Measurements from ENCODE around the gene SIRPA. TPM values are rescaled to one million over a fixed set of nuclear protein-coding genes. Genes with fewer than 3 reads are reported as not detected.
A peak's percentile ranks its signal among the peaks of the same experiment; 100 is the strongest.

Gene SIRPA
- total RNA-seq: 28.0 and 69.7 TPM in 2 replicates

- peak in 1 of 2 donors; percentile 80 for DNase-seq (ENCODE audit: low read depth in 2 of 2)
Measured at GRCh38 chr20:1894951-1895673, at the start of gene SIRPA. SIRPA (plus strand) TSS chr20:1895407; CDS start chr20:1895448, 41 bp downstream.

DNA sequence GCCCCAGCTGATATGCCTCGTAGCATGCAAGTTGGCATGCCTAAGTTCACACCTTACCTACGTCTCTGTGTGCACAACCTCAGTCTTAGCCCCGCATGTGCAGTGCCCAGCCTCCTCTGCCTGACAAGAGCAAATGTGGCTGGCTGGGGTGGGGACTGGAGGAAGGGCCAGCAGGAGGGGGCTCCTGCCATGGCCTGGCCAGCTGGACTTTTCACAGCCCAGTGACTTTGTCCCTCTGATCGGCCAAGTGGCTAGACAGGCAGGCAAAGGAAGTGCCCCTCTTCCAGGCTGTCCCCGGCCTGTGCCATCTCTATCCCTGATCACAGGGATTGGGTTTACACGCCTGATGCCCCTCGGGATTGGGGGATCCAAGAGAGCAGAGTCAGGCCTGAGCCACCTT is 49.5 kb upstream of the SIRPA start:
- no peak for DNase-seq (ENCODE audit: low read depth in 2 of 2)

GRCh38 chr20:1846341-1846740 is 48.9 kb upstream of the SIRPA start:
- no peak for DNase-seq (ENCODE audit: low read depth in 2 of 2)

DNA sequence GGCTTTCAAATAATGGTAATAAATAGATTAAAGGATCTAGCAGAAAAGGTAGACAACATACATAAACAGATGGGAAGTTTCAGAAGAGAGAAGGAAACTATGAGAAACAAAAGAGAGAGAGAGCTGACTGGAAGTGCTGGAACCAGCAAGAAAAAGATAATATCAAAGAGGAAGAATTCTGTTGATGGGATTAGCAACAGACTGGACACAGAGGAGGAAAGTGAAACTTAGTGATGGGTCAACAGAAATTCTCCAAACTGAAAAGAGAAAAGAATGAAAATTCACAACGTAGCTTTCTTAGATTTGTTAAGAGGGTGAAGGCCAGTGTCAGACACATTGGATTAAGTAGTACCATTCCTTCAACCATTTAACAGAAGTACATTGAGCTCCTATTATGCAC is 48.3 kb upstream of the SIRPA start:
- DNase-seq (ENCODE audit: low read depth in 2 of 2): no peak

DNA sequence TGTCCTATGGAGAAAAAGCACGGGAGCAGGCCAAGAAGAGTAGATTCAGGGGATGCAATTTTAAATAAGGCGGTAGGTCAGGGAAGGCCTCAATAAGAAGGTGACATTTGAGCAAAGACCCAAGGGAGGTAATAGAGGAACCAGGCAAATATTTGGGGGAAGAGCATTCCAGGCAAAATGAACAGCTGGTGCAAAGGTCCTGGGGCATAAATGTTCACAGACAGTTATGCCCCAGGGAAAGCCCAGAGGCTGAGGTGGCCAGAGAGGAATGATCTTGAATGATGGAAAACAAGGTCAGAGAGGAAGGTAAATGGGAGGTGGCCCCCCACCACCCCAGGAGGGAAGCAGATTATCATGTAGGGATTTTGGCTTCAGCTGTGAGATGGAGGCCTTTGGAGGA is 47.4 kb upstream of the SIRPA start:
- no peak for DNase-seq (ENCODE audit: low read depth in 2 of 2)

GRCh38 chr20:1848373-1848772 is 46.8 kb upstream of the SIRPA start:
- DNase-seq (ENCODE audit: low read depth in 2 of 2): no peak

- DNase-seq (ENCODE audit: low read depth in 2 of 2): no peak
Measured at GRCh38 chr20:1851396-1851795, 43.8 kb upstream of the SIRPA start.

- no peak for DNase-seq (ENCODE audit: low read depth in 2 of 2)
Measured at GRCh38 chr20:1853473-1853872, 41.7 kb upstream of the SIRPA start.

DNA sequence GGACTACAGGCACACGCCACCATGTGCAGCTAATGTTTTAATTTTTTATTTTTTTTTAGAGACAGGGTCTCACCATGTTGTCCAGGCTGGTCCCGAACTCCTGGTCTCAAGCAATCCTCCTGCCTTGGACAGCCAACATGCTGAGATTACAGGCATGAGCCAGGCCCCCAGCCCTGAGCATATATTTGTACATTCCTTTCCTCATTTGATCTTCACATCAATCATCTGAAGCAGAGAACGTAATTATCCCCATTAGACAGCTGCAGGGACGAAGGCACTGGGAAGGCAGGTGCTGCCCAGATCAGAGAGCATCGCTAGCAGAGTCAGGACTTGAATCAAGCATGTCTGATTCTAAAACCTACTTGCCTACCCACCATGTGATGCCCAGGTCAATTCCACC is 41.0 kb upstream of the SIRPA start:
- DNase-seq (ENCODE audit: low read depth in 2 of 2): no peak

- no peak for DNase-seq (ENCODE audit: low read depth in 2 of 2)
Measured at GRCh38 chr20:1855109-1855508, 40.1 kb upstream of the SIRPA start.

DNA sequence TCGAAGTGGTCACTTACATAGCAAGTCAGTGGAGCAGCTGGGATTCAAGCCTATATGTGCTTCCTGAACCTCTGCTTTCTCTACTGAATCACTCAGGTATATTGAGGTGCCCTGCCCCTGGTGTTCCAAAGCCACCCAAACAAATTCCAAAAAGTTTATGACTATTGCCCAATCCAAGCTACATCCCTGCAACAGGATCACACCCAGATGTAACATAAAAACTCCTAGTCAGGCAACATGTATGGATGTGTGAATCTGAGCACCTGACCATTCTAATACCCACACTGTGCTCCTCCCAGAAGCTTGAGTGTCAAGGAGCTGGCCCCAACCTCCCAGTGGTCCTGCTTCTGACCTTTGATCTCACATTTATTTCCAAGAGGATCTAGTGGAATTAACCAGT is 39.5 kb upstream of the SIRPA start:
- no peak for DNase-seq (ENCODE audit: low read depth in 2 of 2)

DNA sequence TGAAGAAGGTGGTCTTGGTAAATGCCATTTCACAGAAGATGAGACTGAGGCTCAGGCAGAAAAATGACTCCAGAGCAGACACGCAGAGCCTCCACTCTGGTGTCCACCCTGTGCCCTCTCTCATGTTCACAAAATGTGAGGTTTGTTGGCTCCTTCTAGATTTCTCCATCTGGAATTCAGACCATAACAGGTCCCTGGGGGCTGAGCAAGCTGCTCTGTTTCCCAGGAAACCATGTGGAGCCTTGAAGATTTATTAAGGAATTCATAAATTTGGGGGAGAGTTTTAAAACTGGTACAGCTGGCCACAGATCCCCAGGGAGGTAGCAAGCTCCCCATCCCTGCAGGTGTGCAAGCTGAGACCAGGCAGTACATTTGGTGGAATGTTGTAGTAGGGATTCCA is 38.8 kb upstream of the SIRPA start:
- no peak for DNase-seq (ENCODE audit: low read depth in 2 of 2)

- DNase-seq (ENCODE audit: low read depth in 2 of 2): no peak
Measured at GRCh38 chr20:1857466-1857865, 37.7 kb upstream of the SIRPA start.

DNA sequence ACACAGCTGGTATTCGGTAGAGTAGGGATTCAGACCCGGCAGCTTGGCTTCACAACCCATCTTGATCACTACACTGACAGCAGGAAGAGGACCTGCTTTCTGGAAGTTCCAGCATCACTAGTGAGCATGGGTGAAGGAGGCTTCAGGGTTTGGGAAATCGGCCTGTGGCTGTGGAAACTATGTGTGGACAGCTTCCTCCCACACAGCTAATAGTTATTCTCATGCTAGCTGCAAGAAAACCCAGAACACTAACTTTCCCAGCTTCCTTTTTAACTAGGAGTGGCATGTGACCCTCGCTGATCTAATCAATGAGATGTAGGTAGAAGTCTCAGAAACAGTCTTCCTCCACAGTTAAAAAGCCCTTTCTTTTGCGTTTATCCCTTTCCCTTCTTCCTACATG is 36.3 kb upstream of the SIRPA start:
- DNase-seq (ENCODE audit: low read depth in 2 of 2): no peak

GRCh38 chr20:1860446-1860845 is 34.8 kb upstream of the SIRPA start:
- DNase-seq (ENCODE audit: low read depth in 2 of 2): no peak

- peak; percentile 78 to 80 for DNase-seq (ENCODE audit: low read depth in 2 of 2)
Measured at GRCh38 chr20:1861347-1861976, 33.7 kb upstream of the SIRPA start.

DNA sequence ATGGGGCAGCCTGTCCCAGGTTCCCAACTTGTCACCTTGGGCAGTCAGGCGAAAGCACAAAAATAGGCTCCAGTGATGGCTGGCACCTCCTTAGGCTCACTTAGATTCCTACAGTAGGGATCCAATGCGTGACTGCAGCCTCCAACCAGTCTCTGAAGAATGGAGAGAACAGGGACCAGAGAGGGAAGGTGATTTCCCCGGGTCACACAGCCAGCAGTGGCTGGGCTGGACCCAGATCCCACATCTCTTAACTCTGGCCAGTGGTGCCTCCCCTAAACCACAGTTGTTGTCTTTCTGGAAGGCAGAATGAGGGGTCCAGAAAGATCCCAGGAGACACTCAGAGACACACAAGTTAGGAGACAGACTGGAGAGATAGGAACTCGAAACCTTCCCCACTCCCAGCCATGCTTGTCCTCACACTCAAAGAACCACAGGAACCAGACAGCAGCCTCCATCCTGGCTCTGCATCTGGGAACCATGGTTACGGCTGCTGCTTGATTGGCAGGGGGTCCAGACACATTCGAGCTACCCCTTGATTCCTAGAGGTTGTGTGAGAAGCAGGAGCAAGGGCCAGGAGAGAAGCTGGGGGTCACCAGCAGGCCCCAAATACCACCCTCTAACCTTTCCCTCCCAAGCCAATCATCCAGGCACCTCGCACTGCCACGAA is 33.1 kb upstream of the SIRPA start:
- no peak for DNase-seq (ENCODE audit: low read depth in 2 of 2)

DNA sequence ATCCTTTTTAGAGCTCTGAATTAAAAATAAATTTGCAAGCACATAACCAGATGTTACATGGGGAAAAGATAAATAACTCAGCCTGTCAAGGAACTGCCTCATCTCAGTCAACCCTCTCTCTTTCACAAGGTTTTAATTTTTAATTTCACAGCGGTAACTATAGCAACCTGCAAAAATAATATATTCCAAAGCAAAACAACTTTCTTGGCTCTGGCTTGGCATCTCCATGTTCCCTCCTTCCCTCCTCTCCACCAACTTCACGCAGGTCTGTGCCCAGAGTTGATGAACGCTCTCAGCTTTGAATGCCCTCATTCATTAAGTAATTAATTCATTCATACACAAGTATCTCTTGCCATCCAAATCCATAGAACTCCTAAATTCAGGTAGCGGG is 32.5 kb upstream of the SIRPA start:
- no peak for DNase-seq (ENCODE audit: low read depth in 2 of 2)

DNA sequence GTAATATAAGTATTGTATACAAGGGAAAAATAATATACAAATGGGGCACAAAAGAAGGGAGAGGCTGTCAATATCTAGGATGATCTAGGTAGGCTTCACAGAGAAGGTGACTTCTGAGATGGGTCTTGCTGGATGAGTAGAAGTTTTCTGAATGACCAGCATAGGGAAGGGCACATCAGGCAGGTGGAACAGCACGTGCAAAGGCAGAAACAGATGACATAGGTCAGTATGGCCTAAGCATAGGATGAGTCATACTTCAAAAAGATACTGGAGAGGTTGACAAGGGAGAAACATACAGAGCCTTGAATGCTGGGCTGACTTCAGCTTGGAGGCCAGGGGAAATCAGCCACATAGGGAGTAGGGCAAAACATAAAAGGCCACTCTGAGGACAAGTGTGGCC is 31.9 kb upstream of the SIRPA start:
- no peak for DNase-seq (ENCODE audit: low read depth in 2 of 2)

GRCh38 chr20:1866834-1867233 is 28.4 kb upstream of the SIRPA start:
- peak in 1 of 2 donors; percentile 34 for DNase-seq (ENCODE audit: low read depth in 2 of 2)

DNA sequence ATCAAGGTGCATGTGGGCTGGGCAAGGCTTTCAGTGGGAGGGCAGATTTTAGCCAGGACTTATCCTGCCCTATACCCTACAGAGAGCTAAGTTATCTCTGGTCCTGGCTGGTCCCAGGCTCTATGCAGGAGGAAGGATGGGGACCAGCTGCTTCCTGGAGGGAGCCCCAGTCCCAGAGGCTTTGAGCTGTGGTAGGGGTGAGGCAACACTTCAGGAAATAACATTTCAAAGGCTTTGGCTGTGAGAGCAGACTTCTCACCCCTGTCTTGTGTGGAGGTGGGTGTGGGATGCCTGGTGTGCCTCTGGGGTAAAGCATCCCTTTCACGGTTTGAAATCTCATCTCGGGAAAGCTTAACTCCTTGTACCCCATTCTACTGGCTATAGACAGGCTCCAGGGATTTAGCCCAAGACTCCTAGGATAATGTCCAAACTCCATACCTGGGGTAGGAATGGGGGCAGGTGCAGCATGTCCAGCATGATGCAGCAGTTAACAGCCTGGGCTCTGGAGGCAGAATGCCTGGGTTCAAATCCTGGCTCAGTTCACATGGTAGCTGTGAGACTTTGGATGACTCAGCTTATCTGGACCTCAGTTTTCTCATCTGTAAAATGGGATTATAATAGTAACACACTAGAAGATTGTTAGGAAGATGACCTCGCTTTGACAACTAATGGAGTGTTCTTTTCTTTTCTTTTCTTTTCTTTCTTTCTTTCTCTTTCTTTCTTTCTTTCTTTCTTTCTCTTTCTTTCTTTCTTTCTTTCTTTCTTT is 27.5 kb upstream of the SIRPA start:
- peak; percentile 49 to 56 for DNase-seq (ENCODE audit: low read depth in 2 of 2)

DNA sequence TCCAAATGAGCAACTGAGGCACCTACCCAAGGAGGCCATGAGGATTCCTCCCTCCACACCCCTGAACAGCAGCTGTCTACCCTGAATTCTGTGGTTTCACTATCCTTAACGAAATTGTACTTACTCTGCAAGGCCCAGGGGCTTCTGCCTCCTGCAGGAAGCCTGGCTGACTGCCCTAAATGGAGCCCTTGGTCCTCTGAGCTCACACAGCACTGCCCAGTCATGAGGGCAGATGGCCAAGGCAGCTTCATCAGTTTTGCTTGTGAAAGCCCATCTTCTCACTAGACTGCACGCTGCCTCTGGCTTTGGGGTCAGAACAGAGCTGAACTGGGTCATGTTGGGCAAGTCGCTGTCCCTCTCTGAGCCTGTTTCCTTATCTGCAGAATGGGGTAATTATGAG is 26.4 kb upstream of the SIRPA start:
- peak; percentile 37 to 56 for DNase-seq (ENCODE audit: low read depth in 2 of 2)
